Skeletal muscle tissue (tissue), 4 donors: ENCODE results near the gene BARX1. TPM values are rescaled to one million over a fixed set of nuclear protein-coding genes. Genes with fewer than 3 reads are reported as not detected.

ENCODE experiments used
- H3K27ac ChIP-seq: one replicate; pipeline ENCODE4 v1.7.0; 2013; ENCODE audit warnings: mild to moderate bottlenecking, low read depth, low read length, inconsistent platforms
- H3K27me3 ChIP-seq, 3 donors: one replicate each; pipeline ENCODE4 v1.7.0; 2013; ENCODE audit warnings: low read length in 3 of 3; ENCODE audit not compliant: control insufficient read depth in 3 of 3, insufficient read depth in 3 of 3
- H3K36me3 ChIP-seq, 3 donors: one replicate each; pipeline ENCODE4 v1.7.0; 2013; ENCODE audit warnings: low read length in 3 of 3; ENCODE audit not compliant: control insufficient read depth in 3 of 3, insufficient read depth in 3 of 3
- H3K4me1 ChIP-seq, 3 donors: one replicate each; pipeline ENCODE4 v1.7.0; 2013; ENCODE audit warnings: low read length in 3 of 3, mild to moderate bottlenecking in 3 of 3; ENCODE audit not compliant: control insufficient read depth in 3 of 3, insufficient read depth in 3 of 3
- H3K4me3 ChIP-seq, 3 donors: one replicate each; pipeline ENCODE4 v1.7.0; 2013; ENCODE audit warnings: low read length in 3 of 3
- H3K9ac ChIP-seq, 3 donors: one replicate each; pipeline ENCODE4 v1.7.0; 2013; ENCODE audit warnings: low read length in 3 of 3, mild to moderate bottlenecking in 3 of 3, moderate library complexity in 2 of 3, low read depth in 1 of 3
- H3K9me3 ChIP-seq, 3 donors: one replicate each; pipeline ENCODE4 v1.7.0; 2013; ENCODE audit warnings: low read length in 3 of 3; ENCODE audit not compliant: control insufficient read depth in 3 of 3
- total RNA-seq: library from RNA; depleted of rRNA; stranded (reverse); fragments of >200 nt; gene quantifications from one replicate; pipeline ENCODE4 v1.2.3, GENCODE V29; 2014
- donor health status: Osteomylitis.

BARX1 gene
- total RNA-seq, 1 donor from 2014 or later = not detected

GRCh38 chr9:93922535-93922934, 32.6 kb downstream of the BARX1 start:
- no peaks in the 10 kb centered on the region for H3K36me3 ChIP-seq
- H3K9ac ChIP-seq = no peak overlapping the region
- no peak overlapping the region for H3K27ac ChIP-seq
- no peaks in the 10 kb centered on the region for H3K9me3 ChIP-seq
- H3K4me3 ChIP-seq = no peak overlapping the region
- H3K4me1 ChIP-seq = no peaks in the 10 kb centered on the region
- H3K27me3 ChIP-seq = peaks cover 8 to 30% (median 16%) of the 10 kb centered on the region in 3 donors

GRCh38 chr9:93920131-93920800, 34.9 kb downstream of the BARX1 start:
- Histone ChIP-seq H3K4me3 (no peak overlapping the region), H3K4me1 (no peaks in the 10 kb centered on the region), H3K9ac (no peak overlapping the region), H3K27me3 (peaks cover 8 to 27% (median 19%) of the 10 kb centered on the region in 3 donors), H3K9me3 (no peaks in the 10 kb centered on the region), H3K27ac (no peak overlapping the region), H3K36me3 (no peaks in the 10 kb centered on the region)

- H3K27me3 ChIP-seq = peaks cover 8 to 27% (median 19%) of the 10 kb centered on the region in 3 donors
- no peak overlapping the region for H3K27ac ChIP-seq
- H3K9ac ChIP-seq = no peak overlapping the region
- H3K9me3 ChIP-seq = no peaks in the 10 kb centered on the region
- no peaks in the 10 kb centered on the region for H3K36me3 ChIP-seq
- no peaks in the 10 kb centered on the region for H3K4me1 ChIP-seq
- no peak overlapping the region for H3K4me3 ChIP-seq
These were observed 37.1 kb downstream of the BARX1 start for GRCh38 chr9:93918061-93918460.

- Histone ChIP-seq H3K4me3 (no peak overlapping the region), H3K27ac (no peak overlapping the region), H3K9me3 (no peaks in the 10 kb centered on the region), H3K9ac (no peak overlapping the region), H3K36me3 (no peaks in the 10 kb centered on the region), H3K27me3 (peaks cover 8 to 30% (median 19%) of the 10 kb centered on the region in 3 donors), H3K4me1 (no peaks in the 10 kb centered on the region)
These were observed 37.9 kb downstream of the BARX1 start for GRCh38 chr9:93917121-93917853.

GRCh38 chr9:93916358-93916757, 38.8 kb downstream of the BARX1 start:
- no peak overlapping the region for H3K4me3 ChIP-seq
- H3K9ac ChIP-seq = no peak overlapping the region
- peaks cover 0 to 3% (median 0%) of the 10 kb centered on the region in 3 donors for H3K4me1 ChIP-seq
- H3K9me3 ChIP-seq = no peaks in the 10 kb centered on the region
- H3K27ac ChIP-seq = no peak overlapping the region
- H3K27me3 ChIP-seq = peaks cover 8 to 25% (median 19%) of the 10 kb centered on the region in 3 donors
- no peaks in the 10 kb centered on the region for H3K36me3 ChIP-seq

- Histone ChIP-seq H3K9me3 (no peaks in the 10 kb centered on the region), H3K36me3 (no peaks in the 10 kb centered on the region), H3K4me1 (peaks cover 0 to 3% (median 0%) of the 10 kb centered on the region in 3 donors), H3K27ac (no peak overlapping the region), H3K4me3 (no peak overlapping the region), H3K9ac (no peak overlapping the region), H3K27me3 (peaks cover 7 to 26% (median 20%) of the 10 kb centered on the region in 3 donors)
These were observed 43.2 kb downstream of the BARX1 start for GRCh38 chr9:93911801-93912554.

GRCh38 chr9:93911136-93911745, 43.9 kb downstream of the BARX1 start:
- H3K9ac ChIP-seq = no peak overlapping the region

GRCh38 chr9:93910598-93910997, 44.6 kb downstream of the BARX1 start:
- no peak overlapping the region for H3K4me3 ChIP-seq
- no peak overlapping the region for H3K27ac ChIP-seq
- peaks cover 0 to 3% (median 0%) of the 10 kb centered on the region in 3 donors for H3K4me1 ChIP-seq
- peaks cover 7 to 30% (median 16%) of the 10 kb centered on the region in 3 donors for H3K27me3 ChIP-seq
- H3K36me3 ChIP-seq = no peaks in the 10 kb centered on the region
- H3K9ac ChIP-seq = no peak overlapping the region
- H3K9me3 ChIP-seq = no peaks in the 10 kb centered on the region

More at GRCh38 chr9:93911136-93911745, 43.9 kb downstream of the BARX1 start:
- H3K4me1 ChIP-seq = peaks cover 0 to 3% (median 0%) of the 10 kb centered on the region in 3 donors
- H3K4me3 ChIP-seq = no peak overlapping the region
- no peak overlapping the region for H3K27ac ChIP-seq
- H3K36me3 ChIP-seq = no peaks in the 10 kb centered on the region
- no peaks in the 10 kb centered on the region for H3K9me3 ChIP-seq
- peaks cover 7 to 26% (median 16%) of the 10 kb centered on the region in 3 donors for H3K27me3 ChIP-seq

- Histone ChIP-seq H3K4me3 (no peak overlapping the region), H3K27me3 (peaks cover 7 to 30% (median 16%) of the 10 kb centered on the region in 3 donors), H3K36me3 (no peaks in the 10 kb centered on the region), H3K27ac (no peak overlapping the region), H3K9ac (no peak overlapping the region), H3K9me3 (peaks cover 0 to 2% (median 0%) of the 10 kb centered on the region in 3 donors), H3K4me1 (peaks cover 0 to 3% (median 0%) of the 10 kb centered on the region in 3 donors)
These were observed 45.0 kb downstream of the BARX1 start for GRCh38 chr9:93910196-93910595.
